HG03354 (cell line): ENCODE data around the gene RPL7A.
"Not testable (repeated sequence)": the region's sequence is repeated elsewhere in the genome, so short reads cannot be mapped to it uniquely, and the experiment has no call there.

Experiments used
- ATAC-seq: cut with Tn5 transposase; IDR thresholded peaks from one replicate; pipeline ENCODE4 v1.9.1; 2021; ENCODE audit warnings: mild to moderate bottlenecking; ENCODE audit not compliant: unreplicated experiment, poor library complexity, severe bottlenecking

RPL7A gene

GRCh38 chr9:133362359-133363044, 14.5 kb downstream of the RPL7A start:
- no peak for ATAC-seq

GRCh38 chr9:133366435-133366834, 18.4 kb downstream of the RPL7A start:
- ATAC-seq, result no peak

- no peak for ATAC-seq
Measured at GRCh38 chr9:133367221-133367620, 19.2 kb downstream of the RPL7A start.

GRCh38 chr9:133367778-133368177, 19.8 kb downstream of the RPL7A start:
- no peak for ATAC-seq

GRCh38 chr9:133368249-133368881, 20.3 kb downstream of the RPL7A start:
- ATAC-seq, result no peak

GRCh38 chr9:133369422-133369821, 21.4 kb downstream of the RPL7A start:
- ATAC-seq, result no peak

GRCh38 chr9:133369933-133370332, 21.9 kb downstream of the RPL7A start:
- no peak for ATAC-seq

GRCh38 chr9:133370685-133371084, 22.7 kb downstream of the RPL7A start:
- no peak for ATAC-seq

GRCh38 chr9:133371261-133371711, 23.3 kb downstream of the RPL7A start:
- ATAC-seq, result no peak

GRCh38 chr9:133372144-133372543, 24.1 kb downstream of the RPL7A start:
- ATAC-seq, result no peak

- no peak for ATAC-seq
Measured at GRCh38 chr9:133374612-133375115, 26.6 kb downstream of the RPL7A start.

GRCh38 chr9:133375116-133375723, 27.2 kb downstream of the RPL7A start:
- ATAC-seq, result peak; percentile 20

- ATAC-seq, result peak; percentile 93
Measured at GRCh38 chr9:133375724-133376654, 28.0 kb downstream of the RPL7A start, which contains the start of the genes STKLD1 and SURF4. TSS of gene STKLD1 (plus strand) at chr9:133376366. CDS start at chr9:133376474, 108 bp downstream. TSS of gene SURF4 (minus strand) at chr9:133376060. CDS start at chr9:133375969, 91 bp downstream.

GRCh38 chr9:133377280-133377679, 29.3 kb downstream of the RPL7A start:
- not testable (repeated sequence) for ATAC-seq

- no peak for ATAC-seq
Measured at GRCh38 chr9:133377721-133378216, 29.8 kb downstream of the RPL7A start.

- no peak for ATAC-seq
Measured at GRCh38 chr9:133378408-133378962, 30.5 kb downstream of the RPL7A start.

GRCh38 chr9:133379153-133380086, 31.4 kb downstream of the RPL7A start:
- ATAC-seq, result no peak

GRCh38 chr9:133380734-133381133, 32.7 kb downstream of the RPL7A start:
- no peak for ATAC-seq
